Spleen (tissue), 7 donors: ENCODE data around the gene DIRAS1.

Source experiments
- POLR2AphosphoS5 ChIP-seq, 3 donors: sonication (generic); formaldehyde crosslinking; IDR thresholded peaks; one replicate each; pipeline ENCODE4 v1.5.1; 2017; ENCODE audit warnings: antibody characterized with exemption in 3 of 3
- TF ChIP-seq, protein P1 (sequence below), 11 experiments: fragments of 200-600 bp in 7 of 11; fragments of 450-650 bp in 4 of 11; sonication (generic) in 4 of 11; IDR thresholded peaks in 8 of 11; conservative IDR thresholded peaks in 3 of 11; 1 replicate in 7 of 11; 2 replicates in 4 of 11; pipeline versions ENCODE4 v1.4.0 to v1.8.0; 2016 to 2021; ENCODE audit warnings: antibody characterized with exemption in 11 of 11, inconsistent platforms in 4 of 11, mild to moderate bottlenecking in 1 of 11
- donor health status: DM: no; HTN: no; CAD: no; lungs with moderate emphysema.
- donor health status: DM: no; HTN: no; CAD: no.
- donor health status: DM: no; HTN: no; CAD: no.

DNA sequence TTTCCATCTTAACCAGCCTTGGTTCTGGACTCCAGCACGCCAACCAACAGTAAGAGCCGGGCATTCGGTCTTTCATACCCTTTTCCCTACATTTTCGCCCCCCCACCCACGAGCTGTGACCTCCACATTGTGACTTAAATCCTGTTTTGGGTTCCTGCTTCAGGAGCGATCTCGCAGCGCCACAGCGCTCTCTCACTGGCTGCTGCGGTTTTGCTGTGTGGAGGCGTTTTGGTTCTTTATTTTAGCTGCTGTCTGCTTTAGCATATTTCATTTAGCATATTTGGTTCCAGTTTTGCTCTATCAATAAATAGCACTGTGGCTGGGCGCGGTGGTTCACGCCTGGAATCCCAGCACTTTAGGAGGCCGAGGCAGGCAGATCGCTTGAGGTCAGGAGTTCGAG, 38.2 kb upstream of the DIRAS1 start:
- TF ChIP-seq, protein P1, sequence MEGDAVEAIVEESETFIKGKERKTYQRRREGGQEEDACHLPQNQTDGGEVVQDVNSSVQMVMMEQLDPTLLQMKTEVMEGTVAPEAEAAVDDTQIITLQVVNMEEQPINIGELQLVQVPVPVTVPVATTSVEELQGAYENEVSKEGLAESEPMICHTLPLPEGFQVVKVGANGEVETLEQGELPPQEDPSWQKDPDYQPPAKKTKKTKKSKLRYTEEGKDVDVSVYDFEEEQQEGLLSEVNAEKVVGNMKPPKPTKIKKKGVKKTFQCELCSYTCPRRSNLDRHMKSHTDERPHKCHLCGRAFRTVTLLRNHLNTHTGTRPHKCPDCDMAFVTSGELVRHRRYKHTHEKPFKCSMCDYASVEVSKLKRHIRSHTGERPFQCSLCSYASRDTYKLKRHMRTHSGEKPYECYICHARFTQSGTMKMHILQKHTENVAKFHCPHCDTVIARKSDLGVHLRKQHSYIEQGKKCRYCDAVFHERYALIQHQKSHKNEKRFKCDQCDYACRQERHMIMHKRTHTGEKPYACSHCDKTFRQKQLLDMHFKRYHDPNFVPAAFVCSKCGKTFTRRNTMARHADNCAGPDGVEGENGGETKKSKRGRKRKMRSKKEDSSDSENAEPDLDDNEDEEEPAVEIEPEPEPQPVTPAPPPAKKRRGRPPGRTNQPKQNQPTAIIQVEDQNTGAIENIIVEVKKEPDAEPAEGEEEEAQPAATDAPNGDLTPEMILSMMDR (IDR thresholded peaks at IDR 0.05 in 8 of 11, conservative IDR thresholded peaks at IDR 0.05 in 3 of 11) = no peak
- no peak for TF ChIP-seq POLR2AphosphoS5 (IDR thresholded peaks at IDR 0.05)
